ENCODE results near the gene PLIN4. TPM values are rescaled to one million over a fixed set of nuclear protein-coding genes. Genes with fewer than 3 reads are reported as not detected.
A peak's percentile ranks its signal among the peaks of the same experiment; 100 is the strongest.

Gene PLIN4
- total and polyA plus RNA-seq, 9 of the 15 experiments (the other 6 are each of a cell fraction or from before 2014, with no cell fraction given), result 0.04 to 0.16 (median 0.07) TPM; not detected in 3

GRCh38 chr19:4519172-4519496, 848 bp upstream of the PLIN4 start (continued):
- TF ChIP-seq HDAC6 (IDR thresholded peaks at IDR 0.05; ENCODE audit: low read depth, low read length) (no peak), ZNF3 (CRISPR knock-in tag; IDR thresholded peaks at IDR 0.05) (no peak), CREM (IDR thresholded peaks at IDR 0.05; ENCODE audit: low read depth) (no peak), GTF3C2 (IDR thresholded peaks at IDR 0.05; ENCODE audit: borderline replicate concordance, extremely low read depth, insufficient read length) (peak; percentile 46), EWSR1 (IDR thresholded peaks at IDR 0.05; ENCODE audit: borderline replicate concordance, low read depth, partially characterized antibody) (no peak)

GRCh38 chr19:4517451-4518057, 732 bp downstream of the PLIN4 start:
- no TSS peak for BruUV-seq (replicated peaks)
- ChIA-PET POLR2A (interaction anchor here (1.2 kb wide), 1 partner anchor 22 kb away, joined by 3 read pairs; the partner anchor contains the start of gene LRG1), CTCF (ENCODE audit: low intra/inter-chr PET ratio) (no interaction called here)
- H3K4me3 ChIP-seq, result no peak overlapping the region
- DNase-seq (ENCODE audit: extremely low read depth in 1 of 4, low spot score in 3 of 4) (no peak), FAIRE-seq (no peak), ATAC-seq (no peak)
- no peak overlapping the region for H3K4me2 ChIP-seq (ENCODE audit: insufficient read depth, low read length)
- in situ Hi-C loops (cut with MboI), result loop anchor here (5.0 kb wide), 1 partner anchor 245 kb away; no protein-coding TSS in a partner anchor
- no peak overlapping the region for H2AFZ ChIP-seq (ENCODE audit: low read depth, low read length)
- TF ChIP-seq HNRNPLL (IDR thresholded peaks at IDR 0.05; ENCODE audit: low read depth, low read length, poor library complexity, severe bottlenecking) (no peak), HDAC3 (IDR thresholded peaks at IDR 0.05; ENCODE audit: borderline replicate concordance, partially characterized antibody) (no peak), BCOR (IDR thresholded peaks at IDR 0.05) (0 out of 2 replicates have a peak, but pooled peaks have one; percentile 36), E2F4 (CRISPR knock-in tag; IDR thresholded peaks at IDR 0.05; ENCODE audit: low read depth) (no peak), RBM25 (IDR thresholded peaks at IDR 0.05; ENCODE audit: low read depth, low read length, severe bottlenecking) (peak; percentile 47)
- no peaks in the 10 kb centered on the region for H3K9me1 ChIP-seq (ENCODE audit: control insufficient read depth, insufficient read depth, low read length)
- peak overlapping the region in 1 of 2 experiments; percentile 61; a peak in 2 of 4 replicates for H3K9ac ChIP-seq (ENCODE audit: insufficient read depth in 1 of 2, low read depth in 2 of 2, low read length in 2 of 2)
- no peaks in the 10 kb centered on the region for H3K79me2 ChIP-seq (ENCODE audit: control insufficient read depth, insufficient read depth, low read length)
- H3K4me1 ChIP-seq (replicated peaks in 1 of 2; ENCODE audit: control insufficient read depth in 2 of 2, insufficient read depth in 2 of 2, low read length in 2 of 2), result peaks cover 0 to 29% of the 10 kb centered on the region in 2 experiments; a peak in 2 of 5 replicates
- H3K9me3 ChIP-seq (replicated peaks; ENCODE audit: control insufficient read depth, insufficient read depth, low read depth, low read length), result no peaks in the 10 kb centered on the region
- H3K27ac ChIP-seq (ENCODE audit: extremely low read depth, low read depth, low read length), result no peak overlapping the region
- intact Hi-C loops (cut with micrococcal nuclease), result no loop called here
- H3K36me3 ChIP-seq (ENCODE audit: control insufficient read depth, insufficient read depth, low read length), result no peaks in the 10 kb centered on the region
- 0 out of 2 replicates have a peak, but pooled peaks cover 3% of the 10 kb centered on the region for H4K20me1 ChIP-seq (replicated peaks; ENCODE audit: control insufficient read depth, insufficient read depth, low read length)
- 20% methylated on average over 12 of the region's 24 CpGs for whole genome bisulfite sequencing (ENCODE audit: insufficient coverage, low coverage, missing lambda C conversion rate)
- peaks cover 7 to 26% of the 10 kb centered on the region in 2 experiments; a peak in 3 of 5 replicates for H3K27me3 ChIP-seq (ENCODE audit: control insufficient read depth in 2 of 2, insufficient read depth in 2 of 2, low read length in 2 of 2)

All from K562 (cell line).